SK-N-SH treated with all-trans-retinoic acid at 6 μM for 48 hours (cell line): ENCODE data around the gene MUC22.

Experiments
- CREB5 ChIP-seq: fragments of 250-450 bp; sonication (Bioruptor Pico); IDR thresholded peaks from 2 replicates; pipeline ENCODE4 v1.5.1; 2020; ENCODE audit warnings: low read depth, mild to moderate bottlenecking, moderate library complexity
- CSDC2 ChIP-seq: fragments of 250-450 bp; sonication (Bioruptor Pico); IDR thresholded peaks from 2 replicates; pipeline ENCODE4 v1.5.0; 2020; ENCODE audit warnings: mild to moderate bottlenecking, moderate library complexity
- ESRRG ChIP-seq: fragments of 250-450 bp; sonication (Bioruptor Pico); IDR thresholded peaks from 2 replicates; pipeline ENCODE4 v1.6.1; 2021; ENCODE audit warnings: mild to moderate bottlenecking
- ISL1 ChIP-seq: fragments of 250-450 bp; sonication (Bioruptor Pico); IDR thresholded peaks from 2 replicates; pipeline ENCODE4 v2.1.2; 2022; ENCODE audit warnings: mild to moderate bottlenecking, moderate library complexity
- PATZ1 ChIP-seq: fragments of 250-450 bp; sonication (Bioruptor Pico); IDR thresholded peaks from 2 replicates; pipeline ENCODE4 v1.8.0; 2020; ENCODE audit warnings: mild to moderate bottlenecking, moderate library complexity, borderline replicate concordance
- PPARA ChIP-seq: fragments of 250-450 bp; sonication (Bioruptor Pico); IDR thresholded peaks from 2 replicates; pipeline ENCODE4 v1.5.0; 2020; ENCODE audit warnings: mild to moderate bottlenecking, borderline replicate concordance
- RARB ChIP-seq: fragments of 250-450 bp; sonication (Bioruptor Pico); IDR thresholded peaks from 2 replicates; pipeline ENCODE4 v1.8.0; 2021; ENCODE audit warnings: mild to moderate bottlenecking, moderate library complexity
- TOX ChIP-seq: fragments of 250-450 bp; sonication (Bioruptor Pico); IDR thresholded peaks from 2 replicates; pipeline ENCODE4 v1.8.0; 2021; ENCODE audit warnings: mild to moderate bottlenecking, moderate library complexity, borderline replicate concordance
- TSHZ2 ChIP-seq: fragments of 250-450 bp; sonication (Bioruptor Pico); IDR thresholded peaks from 2 replicates; pipeline ENCODE4 v1.5.0; 2020; ENCODE audit warnings: mild to moderate bottlenecking, moderate library complexity
- ZFP3 ChIP-seq: fragments of 250-450 bp; sonication (Bioruptor Pico); IDR thresholded peaks from 2 replicates; pipeline ENCODE4 v1.5.0; 2020; ENCODE audit warnings: mild to moderate bottlenecking, moderate library complexity

GRCh38 chr6:31007694-31008093, 2.6 kb upstream of the MUC22 start:
- TF ChIP-seq ZFP3 (CRISPR knock-in tag) (no peak), ISL1 (CRISPR knock-in tag) (no peak), TOX (CRISPR knock-in tag) (no peak), RARB (CRISPR knock-in tag) (no peak), CREB5 (CRISPR knock-in tag) (no peak), PATZ1 (CRISPR knock-in tag) (no peak), PPARA (CRISPR knock-in tag) (no peak), CSDC2 (no peak), TSHZ2 (CRISPR knock-in tag) (no peak), ESRRG (CRISPR knock-in tag) (no peak)
